Stimulated activated CD8-positive, alpha-beta memory T cell treated with anti-CD3 and anti-CD28 coated beads, Interleukin-4, amount 100 ng/mL, for 48 hours (primary cell): Measurements from ENCODE around the gene KIAA0513.

Experiments used
- DNase-seq: peaks from one replicate; pipeline ENCODE4 v3.0.0-alpha.2; 2020

Gene KIAA0513

GRCh38 chr16:85005285-85006069 lies 22.1 kb upstream of the KIAA0513 start:
- no peak for DNase-seq

- no peak for DNase-seq
Observed at GRCh38 chr16:85006639-85007038, 21.0 kb upstream of the KIAA0513 start.

GRCh38 chr16:85007496-85008214 lies 19.9 kb upstream of the KIAA0513 start:
- no peak for DNase-seq

- DNase-seq: no peak
Observed at GRCh38 chr16:85008271-85008670, 19.3 kb upstream of the KIAA0513 start.

- no peak for DNase-seq
Observed at GRCh38 chr16:85010446-85010930, 17.1 kb upstream of the KIAA0513 start.

DNA sequence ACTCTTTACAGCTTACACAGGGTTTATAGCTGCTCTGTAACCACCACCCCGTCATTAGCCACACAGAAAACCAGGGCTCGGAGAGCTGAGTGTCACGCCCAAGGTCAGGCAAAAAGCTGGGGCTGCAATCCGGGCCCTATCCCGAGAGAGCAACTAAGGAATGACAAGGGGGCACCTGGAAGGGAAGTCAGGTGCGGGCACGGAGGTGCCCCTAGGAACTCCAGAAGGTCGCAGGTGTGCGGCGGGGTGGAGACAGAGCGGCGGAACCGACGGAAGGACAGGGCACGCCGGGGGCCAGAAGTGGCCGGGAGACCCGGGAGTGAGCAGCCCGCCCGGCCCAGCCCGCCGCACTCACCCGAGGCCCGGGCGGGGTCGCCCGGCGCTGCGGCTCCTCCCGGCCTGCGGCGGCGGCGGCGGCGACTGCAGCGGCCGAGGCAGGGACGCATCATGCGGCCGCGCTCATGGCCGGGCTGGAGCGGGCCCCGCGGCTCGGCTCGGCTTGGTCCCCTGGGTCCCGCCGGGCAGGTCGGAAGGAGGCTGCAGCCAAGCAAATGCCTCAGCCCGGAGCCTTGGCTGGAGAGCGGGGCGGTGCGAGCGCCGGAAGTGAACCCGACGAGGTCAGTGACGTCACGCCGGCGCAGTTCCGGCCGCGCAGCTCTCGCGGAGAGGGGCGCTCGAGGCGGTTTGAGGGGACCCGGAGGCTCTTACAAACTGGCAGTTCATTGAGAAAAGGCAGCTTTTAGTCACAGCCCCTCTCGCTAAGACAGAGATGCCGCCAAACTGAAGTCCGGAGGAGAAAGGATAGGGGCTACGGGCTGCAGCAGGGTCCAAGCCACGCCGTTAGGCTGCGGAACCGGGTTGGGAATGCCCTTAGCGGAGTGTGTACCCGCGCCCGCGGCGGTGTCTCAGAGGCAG lies 16.4 kb upstream of the KIAA0513 start, which contains the start of gene ZDHHC7:
Gene ZDHHC7 (minus strand): TSS at position 605 of the 915 bp plus-strand sequence. CDS start 20,917 bp downstream, outside the sequence.
- peak; percentile 90 for DNase-seq

GRCh38 chr16:85011846-85012284 lies 15.7 kb upstream of the KIAA0513 start:
- no peak for DNase-seq

DNA sequence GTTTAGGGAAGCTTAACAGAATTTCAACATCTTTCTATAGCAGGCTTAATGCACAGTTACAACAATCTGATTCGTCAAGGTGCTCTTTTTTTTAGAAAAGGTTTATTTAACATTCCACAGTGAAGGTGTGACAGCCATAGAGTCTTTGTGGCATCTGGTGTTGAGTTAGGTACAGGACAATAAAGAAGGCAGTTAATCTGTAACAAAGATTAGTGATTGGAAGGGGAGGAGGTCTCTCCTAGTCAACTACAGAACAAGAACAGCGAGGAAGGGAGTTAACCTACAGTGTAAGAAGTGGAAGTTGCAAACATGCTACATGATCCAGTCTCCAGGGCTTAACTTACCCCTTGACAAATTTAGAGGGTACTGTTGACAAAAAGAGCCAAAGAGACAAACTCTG lies 13.3 kb upstream of the KIAA0513 start:
- no peak for DNase-seq

GRCh38 chr16:85015481-85016187 lies 12.0 kb upstream of the KIAA0513 start:
- no peak for DNase-seq

DNA sequence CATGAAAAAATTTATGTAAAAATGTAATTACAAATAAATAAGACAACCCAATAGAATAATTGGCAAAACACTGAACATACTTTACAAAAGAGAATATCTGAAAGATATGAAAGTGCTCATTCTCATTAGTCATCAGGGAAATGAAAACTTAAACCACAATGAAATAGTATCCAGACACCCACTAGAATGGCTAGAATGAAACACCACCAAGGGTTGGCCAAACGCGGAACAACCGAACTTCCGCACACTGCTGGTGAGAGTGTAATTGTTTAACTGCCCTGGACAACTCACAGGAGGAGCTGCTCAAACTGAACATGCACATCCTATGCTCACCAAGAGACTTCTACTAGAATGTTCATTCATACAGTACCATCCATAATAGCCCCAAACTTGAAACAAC lies 10.4 kb upstream of the KIAA0513 start:
- DNase-seq: peak; percentile 43

DNA sequence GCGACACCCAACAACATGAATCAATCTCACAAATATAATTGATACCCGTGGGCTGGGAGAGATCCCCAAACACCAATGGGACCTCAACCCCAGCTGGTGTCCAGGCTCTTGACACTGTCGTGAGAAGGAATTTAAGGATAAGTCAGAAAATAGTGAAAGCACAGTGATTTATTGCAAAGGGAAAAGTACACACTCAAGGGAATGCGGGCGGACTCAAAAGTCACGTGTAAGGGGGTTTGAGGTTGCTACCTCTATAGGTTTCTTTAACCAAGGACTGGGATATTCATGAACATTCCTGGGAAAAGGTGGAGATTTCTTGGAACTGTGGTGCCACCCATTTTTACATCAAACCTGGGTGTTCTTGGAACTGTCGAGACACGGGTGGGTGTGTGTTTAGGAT lies 10.0 kb upstream of the KIAA0513 start:
- no peak for DNase-seq

DNA sequence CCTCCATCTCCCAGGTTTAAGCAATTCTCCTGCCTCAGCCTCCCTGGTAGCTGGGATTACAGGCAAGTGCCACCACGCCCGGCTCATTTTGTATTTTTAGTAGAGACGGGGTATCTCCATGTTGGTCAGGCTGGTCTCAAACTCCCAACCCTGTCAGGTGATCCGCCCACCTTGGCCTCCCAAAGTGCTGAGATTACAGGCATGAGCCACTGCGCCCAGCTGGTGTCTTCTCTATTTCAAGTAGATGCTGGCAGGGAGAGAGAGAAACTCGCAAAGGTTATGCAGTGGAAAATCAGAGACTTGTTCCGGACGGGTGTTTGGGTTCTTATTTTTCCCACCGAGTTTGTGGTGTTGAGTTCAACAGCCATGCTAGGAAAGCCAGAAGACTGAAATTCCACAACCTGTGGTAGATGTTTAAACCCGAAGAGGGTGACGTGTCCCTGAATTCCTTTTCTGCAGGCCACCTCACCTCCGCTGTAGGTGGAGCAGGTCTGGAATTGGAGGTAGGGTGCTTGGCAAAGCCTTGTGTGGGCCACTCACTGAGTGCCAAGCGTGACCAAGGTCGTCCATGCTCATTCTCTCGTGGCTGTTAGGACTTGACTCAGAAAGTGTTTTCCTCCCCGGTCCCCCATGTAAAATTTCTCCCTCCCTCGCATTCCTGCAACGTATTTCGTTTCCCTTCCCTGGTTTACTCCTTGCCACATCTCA lies 8.9 kb upstream of the KIAA0513 start:
- no peak for DNase-seq

GRCh38 chr16:85019659-85020245 lies 7.8 kb upstream of the KIAA0513 start:
- no peak for DNase-seq

DNA sequence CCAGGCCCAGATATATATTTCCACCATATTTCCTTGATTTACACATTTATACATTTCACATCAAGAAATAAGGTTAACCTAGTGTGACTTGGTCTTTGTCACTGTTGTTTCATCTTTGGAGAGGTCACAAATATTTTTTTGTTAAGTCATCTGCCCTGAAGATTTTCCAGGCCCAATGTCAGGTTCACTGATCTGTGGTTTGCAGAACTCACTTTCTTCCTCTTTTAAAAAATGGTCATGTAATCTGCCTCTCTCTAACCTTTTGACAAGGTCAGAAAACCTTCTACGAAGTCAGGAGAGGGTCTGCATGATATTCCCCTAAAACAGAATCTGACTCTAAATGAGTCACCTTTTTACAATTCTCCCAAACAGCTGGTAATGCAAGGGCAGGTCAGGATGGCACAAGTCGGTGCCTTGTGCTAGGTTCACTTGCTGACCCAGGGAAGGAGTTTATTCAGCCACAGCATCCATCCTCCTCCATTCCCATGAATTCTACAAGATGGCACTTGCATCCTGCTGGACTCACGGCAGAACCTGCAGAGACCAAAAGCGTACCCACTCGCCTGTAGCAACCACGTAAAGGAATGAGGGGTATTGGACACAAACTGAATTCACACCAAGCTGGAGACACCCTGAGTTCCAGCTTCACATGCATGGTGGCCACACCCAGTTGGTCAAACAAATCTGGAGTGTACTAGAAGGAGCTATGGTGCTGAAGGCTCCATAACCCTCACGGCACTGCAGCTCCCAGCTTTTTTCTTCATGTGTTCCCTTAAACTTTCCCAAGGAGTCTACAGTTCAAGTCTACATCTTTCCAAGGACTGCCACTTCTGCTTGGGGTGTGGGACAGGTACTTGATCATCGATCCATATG lies 1.6 kb upstream of the KIAA0513 start:
- DNase-seq: no peak

GRCh38 chr16:85026703-85027102 lies 892 bp upstream of the KIAA0513 start:
- no peak for DNase-seq

- DNase-seq: peak; percentile 48
Observed at GRCh38 chr16:85027958-85028684, 526 bp downstream of the KIAA0513 start.

GRCh38 chr16:85028685-85029407 lies 1.3 kb downstream of the KIAA0513 start:
- DNase-seq: peak; percentile 81

GRCh38 chr16:85029408-85029784 lies 1.8 kb downstream of the KIAA0513 start:
- DNase-seq: peak; percentile 64

GRCh38 chr16:85029981-85030401 lies 2.4 kb downstream of the KIAA0513 start:
- DNase-seq: no peak
